ENCODE data around the gene ITGAL. TPM values are rescaled to one million over a fixed set of nuclear protein-coding genes. Genes with fewer than 3 reads are reported as not detected.

Gene ITGAL
- total RNA-seq, 1 experiment from 2014 or later = not detected

DNA sequence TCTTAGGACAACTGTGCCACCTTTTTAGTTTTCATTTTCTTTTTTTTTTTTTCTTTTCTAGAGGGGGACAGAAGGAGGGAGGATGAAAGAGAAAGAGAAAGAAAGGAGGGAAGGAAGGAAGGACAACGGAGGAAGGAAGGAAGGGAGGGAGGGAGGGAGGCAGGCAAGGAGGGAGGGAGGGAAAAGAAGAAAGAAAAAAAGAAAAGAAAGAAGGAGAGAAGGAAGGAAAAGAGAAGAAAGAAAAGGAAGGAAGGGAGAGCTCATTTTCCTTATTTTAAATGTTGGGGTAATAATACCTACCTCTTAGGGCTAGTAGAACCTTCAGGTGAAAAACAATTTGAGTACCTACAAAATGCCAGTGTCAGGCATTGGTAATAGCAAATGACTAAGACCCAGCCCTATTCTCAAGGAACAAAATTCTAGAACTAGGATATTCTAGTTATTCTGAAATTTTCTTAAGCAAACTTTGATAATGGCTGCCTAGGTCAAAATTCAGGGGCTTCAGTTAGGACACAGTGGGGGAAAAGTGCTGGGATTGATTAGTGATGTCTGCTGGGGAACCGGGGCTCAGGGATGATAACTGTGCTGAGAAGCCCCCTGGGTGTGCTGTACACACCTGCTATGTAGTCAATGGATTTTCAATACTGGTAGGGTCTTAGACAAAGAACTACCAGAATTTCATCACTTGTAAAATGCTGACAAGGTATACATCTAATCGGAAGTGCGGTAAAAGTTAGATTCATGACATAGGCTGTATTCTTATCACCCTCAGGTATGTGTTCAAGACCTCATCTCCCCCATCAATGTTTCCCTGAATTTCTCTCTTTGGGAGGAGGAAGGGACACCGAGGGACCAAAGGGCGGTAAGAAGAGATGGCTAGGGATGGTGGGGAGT, 31.1 kb downstream of the ITGAL start:
- Histone ChIP-seq H4K5ac (ENCODE audit: insufficient read length, low read depth, low read length) (no peak overlapping the region), H3T11ph (ENCODE audit: low read length) (no peak overlapping the region), H2BK15ac (ENCODE audit: low read depth, low read length) (no peak overlapping the region), H3K56ac (ENCODE audit: insufficient read length, low read depth, low read length) (no peak overlapping the region), H3K27me3 (ENCODE audit: insufficient read depth, low read length) (no peaks in the 10 kb centered on the region), H3K14ac (ENCODE audit: insufficient read depth, low read length) (no peak overlapping the region), H3K23ac (ENCODE audit: insufficient read length, low read depth, low read length) (no peak overlapping the region), H3K79me1 (ENCODE audit: insufficient read depth, low read depth, low read length, poor library complexity, severe bottlenecking) (no peaks in the 10 kb centered on the region), H2BK120ac (ENCODE audit: low read depth, low read length, poor library complexity, severe bottlenecking) (no peak overlapping the region), H2BK12ac (ENCODE audit: insufficient read length, low read depth, low read length) (no peak overlapping the region), H3K18ac (ENCODE audit: insufficient read length, low read depth, low read length) (no peak overlapping the region), H3K23me2 (ENCODE audit: insufficient read length, low read depth, low read length, poor library complexity, severe bottlenecking) (no peaks in the 10 kb centered on the region), H4K20me1 (ENCODE audit: control insufficient read depth, insufficient read depth, insufficient read length) (no peaks in the 10 kb centered on the region), H2BK5ac (ENCODE audit: insufficient read length, low read length) (no peak overlapping the region), H3K4me2 (ENCODE audit: insufficient read depth, insufficient read length, low read length) (no peak overlapping the region), H4K91ac (ENCODE audit: insufficient read length, low read depth, low read length) (no peak overlapping the region), H3K27ac (ENCODE audit: insufficient read length, low read depth, low read length) (no peak overlapping the region), H3K9me3 (ENCODE audit: control insufficient read depth, low read depth, low read length) (no peaks in the 10 kb centered on the region), H4K8ac (replicated peaks; ENCODE audit: insufficient read length, low read depth, low read length) (no peak overlapping the region), H3K79me2 (ENCODE audit: insufficient read depth, low read length) (no peaks in the 10 kb centered on the region), H2BK20ac (ENCODE audit: low read depth, low read length, poor library complexity, severe bottlenecking) (no peak overlapping the region), H3K9ac (ENCODE audit: extremely low read depth, insufficient read length, low read length) (no peak overlapping the region), H3K4me1 (ENCODE audit: insufficient read depth, low read length) (no peaks in the 10 kb centered on the region), H2AK5ac (ENCODE audit: insufficient read length, low read length) (no peak overlapping the region), H3K4ac (ENCODE audit: low read depth, low read length) (no peak overlapping the region), H2AFZ (ENCODE audit: low read length) (no peak overlapping the region)
- Mint-ChIP-seq H3K27ac (no peak overlapping the region), H3K9me3 (no peaks in the 10 kb centered on the region), H3K36me3 (ENCODE audit: insufficient read depth in 1 of 3, low read depth in 3 of 3) (no peaks in the 10 kb centered on the region), H3K4me1 (no peaks in the 10 kb centered on the region), H3K4me3 (no peak overlapping the region), H3K27me3 (ENCODE audit: low read depth) (peaks cover 4% of the 10 kb centered on the region; the same call in 1 of the 2 replicates)
- WGBS (ENCODE audit: extremely low coverage, insufficient read length, low lambda C conversion rate) = no CpG with 5 or more reads among the region's 6 CpGs
- TF ChIP-seq, protein P1, sequence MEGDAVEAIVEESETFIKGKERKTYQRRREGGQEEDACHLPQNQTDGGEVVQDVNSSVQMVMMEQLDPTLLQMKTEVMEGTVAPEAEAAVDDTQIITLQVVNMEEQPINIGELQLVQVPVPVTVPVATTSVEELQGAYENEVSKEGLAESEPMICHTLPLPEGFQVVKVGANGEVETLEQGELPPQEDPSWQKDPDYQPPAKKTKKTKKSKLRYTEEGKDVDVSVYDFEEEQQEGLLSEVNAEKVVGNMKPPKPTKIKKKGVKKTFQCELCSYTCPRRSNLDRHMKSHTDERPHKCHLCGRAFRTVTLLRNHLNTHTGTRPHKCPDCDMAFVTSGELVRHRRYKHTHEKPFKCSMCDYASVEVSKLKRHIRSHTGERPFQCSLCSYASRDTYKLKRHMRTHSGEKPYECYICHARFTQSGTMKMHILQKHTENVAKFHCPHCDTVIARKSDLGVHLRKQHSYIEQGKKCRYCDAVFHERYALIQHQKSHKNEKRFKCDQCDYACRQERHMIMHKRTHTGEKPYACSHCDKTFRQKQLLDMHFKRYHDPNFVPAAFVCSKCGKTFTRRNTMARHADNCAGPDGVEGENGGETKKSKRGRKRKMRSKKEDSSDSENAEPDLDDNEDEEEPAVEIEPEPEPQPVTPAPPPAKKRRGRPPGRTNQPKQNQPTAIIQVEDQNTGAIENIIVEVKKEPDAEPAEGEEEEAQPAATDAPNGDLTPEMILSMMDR (conservative IDR thresholded peaks at IDR 0.05) = no peak
- no peak for DNase-seq

Measured in H9 (cell line).